Lower lobe of right lung (tissue), 2 donors: ENCODE data around the gene CTSK. TPM values are rescaled to one million over a fixed set of nuclear protein-coding genes. Genes with fewer than 3 reads are reported as not detected.
"Not testable (repeated sequence)": the region's sequence is repeated elsewhere in the genome, so short reads cannot be mapped to it uniquely, and the experiment has no call there.

Experiments used
- ATAC-seq, 2 donors: fragments of 200-7000 bp; cut with Tn5 transposase; one replicate each; pipeline ENCODE4 v1.9.1; 2020 to 2022; ENCODE audit warnings: mild to moderate bottlenecking in 2 of 2, moderate library complexity in 2 of 2
- DNase-seq: peaks from one replicate; pipeline ENCODE4 v3.0.0-alpha.2; 2020
- H3K27ac ChIP-seq: fragments of 200-600 bp; one replicate; pipeline ENCODE4 v1.8.0; 2022
- H3K27me3 ChIP-seq: fragments of 200-600 bp; one replicate; pipeline ENCODE4 v1.8.0; 2022; ENCODE audit warnings: low read depth
- H3K36me3 ChIP-seq: fragments of 200-600 bp; one replicate; pipeline ENCODE4 v1.8.0; 2022; ENCODE audit warnings: mild to moderate bottlenecking
- H3K4me1 ChIP-seq: fragments of 200-600 bp; one replicate; pipeline ENCODE4 v1.8.0; 2022
- H3K4me3 ChIP-seq: fragments of 200-600 bp; one replicate; pipeline ENCODE4 v1.8.0; 2022; ENCODE audit warnings: mild to moderate bottlenecking
- H3K9me3 ChIP-seq: fragments of 200-600 bp; one replicate; pipeline ENCODE4 v1.8.0; 2022
- intact Hi-C: fragments of 100-400 bp; cut with DNase I; formaldehyde crosslinking; loops from one replicate; pipeline ENCODE4 v1.11.0; 2022
- total RNA-seq: library from RNA; stranded (reverse); fragmentation: NEBNext Ultra II Directional; extraction: Animal tissue kit (Norgen Biotek cat#: 25700); gene quantifications from one replicate; pipeline ENCODE4 v1.2.1, GENCODE V29; 2021
- TF ChIP-seq, protein P1 (sequence below): fragments of 200-600 bp; IDR thresholded peaks from one replicate; pipeline ENCODE4 v1.8.0; 2022; ENCODE audit warnings: antibody characterized with exemption, mild to moderate bottlenecking
- donor health status: DM: no; HTN: yes; CAD: no; lungs with severe emphysema.

CTSK gene
- total RNA-seq, 1 donor from 2014 or later, result 29.4 TPM

DNA sequence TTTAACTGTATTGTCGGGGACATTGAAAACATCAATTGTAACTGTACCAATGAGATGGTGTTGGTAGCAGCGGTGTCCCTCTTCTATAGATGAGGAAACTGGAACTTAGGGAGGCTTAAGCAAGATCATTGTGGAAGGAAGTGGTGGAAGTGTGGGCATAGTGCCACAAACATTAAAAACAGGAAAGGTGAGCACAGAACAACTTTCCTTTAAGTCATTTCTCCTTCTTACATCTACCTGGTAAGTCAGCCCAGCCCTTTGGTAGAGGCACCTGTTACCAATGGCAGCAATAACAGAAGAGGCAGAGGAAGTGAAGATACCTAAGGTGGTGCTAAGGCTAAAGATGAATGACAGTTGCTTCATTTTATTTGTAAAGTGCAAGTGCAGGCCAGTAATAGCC is 30.5 kb downstream of the CTSK start:
- no peak overlapping the region for H3K4me3 ChIP-seq
- H3K4me1 ChIP-seq, result peaks cover 8% of the 10 kb centered on the region
- intact Hi-C loops, result no loop called here
- no peaks in the 10 kb centered on the region for H3K27me3 ChIP-seq
- DNase-seq (no peak), ATAC-seq (peak in 1 of 2 donors; percentile 27)
- no peaks in the 10 kb centered on the region for H3K36me3 ChIP-seq
- H3K27ac ChIP-seq, result no peak overlapping the region
- TF ChIP-seq, protein P1, sequence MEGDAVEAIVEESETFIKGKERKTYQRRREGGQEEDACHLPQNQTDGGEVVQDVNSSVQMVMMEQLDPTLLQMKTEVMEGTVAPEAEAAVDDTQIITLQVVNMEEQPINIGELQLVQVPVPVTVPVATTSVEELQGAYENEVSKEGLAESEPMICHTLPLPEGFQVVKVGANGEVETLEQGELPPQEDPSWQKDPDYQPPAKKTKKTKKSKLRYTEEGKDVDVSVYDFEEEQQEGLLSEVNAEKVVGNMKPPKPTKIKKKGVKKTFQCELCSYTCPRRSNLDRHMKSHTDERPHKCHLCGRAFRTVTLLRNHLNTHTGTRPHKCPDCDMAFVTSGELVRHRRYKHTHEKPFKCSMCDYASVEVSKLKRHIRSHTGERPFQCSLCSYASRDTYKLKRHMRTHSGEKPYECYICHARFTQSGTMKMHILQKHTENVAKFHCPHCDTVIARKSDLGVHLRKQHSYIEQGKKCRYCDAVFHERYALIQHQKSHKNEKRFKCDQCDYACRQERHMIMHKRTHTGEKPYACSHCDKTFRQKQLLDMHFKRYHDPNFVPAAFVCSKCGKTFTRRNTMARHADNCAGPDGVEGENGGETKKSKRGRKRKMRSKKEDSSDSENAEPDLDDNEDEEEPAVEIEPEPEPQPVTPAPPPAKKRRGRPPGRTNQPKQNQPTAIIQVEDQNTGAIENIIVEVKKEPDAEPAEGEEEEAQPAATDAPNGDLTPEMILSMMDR, result no peak
- no peaks in the 10 kb centered on the region for H3K9me3 ChIP-seq

DNA sequence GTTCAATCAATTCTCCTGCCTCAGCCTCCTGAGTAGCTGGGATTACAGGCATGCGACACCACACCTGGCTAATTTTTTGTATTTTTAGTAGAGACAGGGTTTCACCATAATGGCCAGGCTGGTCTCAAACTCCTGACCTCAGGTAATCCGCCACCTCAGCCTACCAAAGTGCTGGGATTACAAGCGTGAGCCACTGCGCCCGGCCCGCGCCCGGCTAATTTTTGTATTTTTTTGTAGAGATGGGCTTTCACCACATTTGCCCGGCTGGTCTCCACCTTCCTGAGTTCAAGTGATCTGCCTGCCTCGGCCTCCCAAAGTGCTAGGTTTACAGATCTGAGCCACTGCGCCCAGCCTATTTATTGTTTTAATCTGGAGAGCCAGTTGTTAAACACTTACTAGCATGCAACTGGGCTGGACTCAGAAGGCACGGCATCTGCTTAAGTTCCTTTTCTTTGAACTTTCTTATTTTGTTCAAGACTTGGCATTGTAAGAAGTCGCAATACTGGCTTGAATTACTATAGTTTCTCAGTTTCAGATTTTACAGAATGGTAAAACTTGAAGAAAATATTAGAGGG is 32.0 kb downstream of the CTSK start:
- DNase-seq, H3K27ac ChIP-seq, H3K4me3 ChIP-seq, H3K36me3 ChIP-seq, intact Hi-C loops, H3K9me3 ChIP-seq, H3K4me1 ChIP-seq, H3K27me3 ChIP-seq: not testable (repeated sequence)
- ATAC-seq, result peak in 1 of 2 donors; percentile 61

DNA sequence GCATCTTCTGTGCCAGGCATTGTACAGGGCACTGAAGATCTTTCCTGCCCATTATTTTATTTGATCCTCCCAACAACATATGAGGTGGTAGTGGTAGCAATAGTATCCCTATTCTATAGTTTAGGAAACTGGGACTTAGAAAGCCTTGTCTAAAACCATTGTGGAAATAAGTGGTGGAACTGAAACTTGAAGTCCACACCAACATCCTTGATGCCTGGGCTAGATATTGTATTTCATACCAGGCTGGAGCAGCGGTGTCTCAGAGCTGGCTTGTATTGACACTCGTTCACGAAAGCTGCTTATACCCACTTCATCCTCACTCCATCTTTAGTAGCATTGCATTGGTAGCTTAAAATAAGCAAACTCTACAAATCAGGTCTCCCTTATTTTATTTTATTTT is 32.8 kb downstream of the CTSK start:
- H3K9me3 ChIP-seq, result no peaks in the 10 kb centered on the region

DNA sequence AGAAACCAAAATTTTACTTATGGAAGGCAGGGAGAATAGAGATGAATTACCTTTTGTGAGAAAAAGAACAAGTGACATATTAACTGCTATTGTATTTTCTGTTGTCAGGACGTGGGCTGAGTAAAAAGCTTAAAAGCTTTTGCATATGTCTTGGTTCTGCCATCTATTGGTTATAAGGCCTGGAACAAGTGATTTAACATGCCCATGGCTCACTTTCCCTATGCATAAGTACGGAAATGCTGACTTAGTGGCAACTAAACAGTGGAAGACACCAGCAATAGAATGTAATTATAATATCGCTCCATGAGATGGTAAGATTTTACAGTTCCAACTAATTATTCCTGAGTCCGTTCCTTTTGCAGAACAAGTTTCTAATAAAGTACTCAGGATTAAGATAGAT is 35.7 kb downstream of the CTSK start:
- Histone ChIP-seq H3K27ac (no peak overlapping the region), H3K4me1 (peaks cover 2% of the 10 kb centered on the region), H3K36me3 (no peaks in the 10 kb centered on the region), H3K9me3 (no peaks in the 10 kb centered on the region), H3K4me3 (no peak overlapping the region), H3K27me3 (no peaks in the 10 kb centered on the region)
- TF ChIP-seq, protein P1, result no peak
- intact Hi-C loops, result no loop called here
- no peak for ATAC-seq
- no peak for DNase-seq

More for the DNA sequence above, 32.8 kb downstream of the CTSK start:
- Histone ChIP-seq H3K4me1 (peaks cover 8% of the 10 kb centered on the region), H3K27ac (no peak overlapping the region), H3K27me3 (no peaks in the 10 kb centered on the region), H3K36me3 (no peaks in the 10 kb centered on the region), H3K4me3 (no peak overlapping the region)
- intact Hi-C loops, result no loop called here
- DNase-seq, result no peak
- no peak for ATAC-seq
- TF ChIP-seq, protein P1, result no peak

DNA sequence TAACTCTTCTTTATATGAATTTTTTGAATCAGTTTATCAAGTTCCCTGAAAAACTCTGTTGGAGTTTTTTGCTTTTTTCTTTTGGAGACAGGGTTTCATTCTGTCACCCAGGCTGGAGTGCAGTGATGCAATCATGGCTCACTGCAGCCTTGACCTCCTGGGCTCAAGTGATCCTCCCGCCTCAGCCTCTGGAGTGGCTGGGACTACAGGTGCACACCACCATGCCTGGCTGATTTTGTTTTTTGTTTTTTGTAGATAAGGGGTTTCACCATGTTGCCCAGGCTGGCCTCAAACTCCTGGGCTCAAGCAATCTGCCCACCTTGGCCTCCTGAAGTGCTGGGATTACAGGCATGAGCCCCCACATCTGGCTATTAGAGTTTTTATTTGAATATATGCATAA is 40.4 kb downstream of the CTSK start:
- DNase-seq, H3K36me3 ChIP-seq, H3K9me3 ChIP-seq, ATAC-seq, intact Hi-C loops, H3K27me3 ChIP-seq, H3K4me3 ChIP-seq, H3K27ac ChIP-seq: not testable (repeated sequence)
- H3K4me1 ChIP-seq, result peaks cover 22% of the 10 kb centered on the region

DNA sequence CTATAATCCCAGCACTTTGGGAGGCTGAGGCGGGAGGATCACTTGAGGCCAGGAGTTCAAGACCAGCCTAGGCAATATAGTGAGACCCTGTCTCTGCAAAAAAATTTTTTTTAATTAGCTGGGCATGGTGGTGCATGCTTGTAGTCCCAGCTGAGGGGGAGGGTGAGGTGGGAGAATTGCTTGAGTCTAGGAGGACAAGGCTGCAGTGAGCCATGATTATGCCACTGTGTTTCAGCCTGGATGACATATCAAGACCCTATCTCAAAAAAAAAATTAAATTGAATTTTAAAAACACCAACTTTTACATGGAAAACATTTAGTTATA is 42.1 kb downstream of the CTSK start:
- H3K36me3 ChIP-seq, H3K9me3 ChIP-seq, intact Hi-C loops, H3K27me3 ChIP-seq, ATAC-seq, DNase-seq: not testable (repeated sequence)
- Histone ChIP-seq H3K27ac (peak overlapping the region; percentile 88), H3K4me1 (peaks cover 22% of the 10 kb centered on the region), H3K4me3 (peak overlapping the region; percentile 55)

DNA sequence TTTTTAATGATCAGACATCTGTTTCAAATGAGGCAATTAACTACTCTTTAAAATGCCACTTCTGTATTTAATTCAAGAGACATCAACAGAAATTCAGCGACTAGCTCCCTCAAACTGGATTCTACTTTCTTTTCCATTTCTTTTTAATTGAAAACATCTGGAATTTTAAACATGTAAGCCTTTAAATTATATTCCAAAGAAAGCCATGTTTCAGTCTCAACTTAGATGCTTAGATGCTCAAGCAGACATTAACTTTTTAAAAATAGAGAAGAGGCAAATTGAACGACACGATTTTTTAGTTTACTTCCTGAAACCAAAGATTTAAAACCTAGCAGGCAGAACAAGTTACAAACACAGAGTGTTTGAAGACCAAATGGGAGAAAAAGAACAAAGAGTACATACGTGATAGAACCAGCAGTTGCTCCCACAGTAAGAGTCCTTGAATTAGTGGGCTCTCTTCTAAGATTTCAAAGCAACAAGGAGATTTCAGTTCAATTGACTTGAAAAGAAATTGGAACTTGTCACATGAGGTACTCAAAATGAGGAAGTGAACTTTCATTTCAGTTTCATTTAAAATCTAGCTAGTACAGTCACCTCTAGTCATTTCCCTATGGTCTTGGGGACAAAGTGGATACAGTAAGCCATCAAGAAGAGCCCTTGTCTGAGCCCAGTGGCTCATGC is 42.6 kb downstream of the CTSK start, which contains the start of gene CTSS:
TSS of gene CTSS (minus strand) at position 483 of the 681 bp plus-strand sequence. CDS start 1,015 bp downstream, outside the sequence.
- DNase-seq (no peak), ATAC-seq (peak; percentile 88 to 89)
- Histone ChIP-seq H3K4me3 (peak within 1 kb of the TSS; percentile 55), H3K27ac (peak within 1 kb of the TSS; percentile 88), H3K36me3 (no peaks in the 10 kb centered on the region), H3K27me3 (no peaks in the 10 kb centered on the region), H3K9me3 (no peaks in the 10 kb centered on the region), H3K4me1 (peaks cover 25% of the 10 kb centered on the region)
- TF ChIP-seq, protein P1, result no peak
- intact Hi-C loops, result no loop called here
